HG03139 (cell line): ENCODE results near the gene FGF12.

Experiments used
- ATAC-seq: cut with Tn5 transposase; IDR thresholded peaks from one replicate; pipeline ENCODE4 v1.9.1; 2021; ENCODE audit not compliant: unreplicated experiment

Gene FGF12

GRCh38 chr3:192514081-192514753 lies 213.1 kb downstream of the FGF12 start:
- no peak for ATAC-seq

- ATAC-seq = no peak
Measured at GRCh38 chr3:192505731-192506130, 221.6 kb downstream of the FGF12 start.

GRCh38 chr3:192501401-192501800 lies 225.9 kb downstream of the FGF12 start:
- ATAC-seq = no peak

GRCh38 chr3:192496905-192497587 lies 230.3 kb downstream of the FGF12 start:
- no peak for ATAC-seq

- ATAC-seq = peak; percentile 90
Measured at GRCh38 chr3:192494174-192494573, 233.2 kb downstream of the FGF12 start.

GRCh38 chr3:192490720-192491119 lies 236.6 kb downstream of the FGF12 start:
- ATAC-seq = no peak

- ATAC-seq = no peak
Measured at GRCh38 chr3:192489579-192489978, 237.8 kb downstream of the FGF12 start.

- ATAC-seq = no peak
Measured at GRCh38 chr3:192487033-192487432, 240.3 kb downstream of the FGF12 start.

GRCh38 chr3:192482809-192483208 lies 244.5 kb downstream of the FGF12 start:
- no peak for ATAC-seq

- ATAC-seq = no peak
Measured at GRCh38 chr3:192482391-192482790, 244.9 kb downstream of the FGF12 start.

- ATAC-seq = no peak
Measured at GRCh38 chr3:192481638-192482037, 245.7 kb downstream of the FGF12 start.

GRCh38 chr3:192467230-192468140 lies 259.9 kb downstream of the FGF12 start:
- ATAC-seq = peak; percentile 94

- ATAC-seq = no peak
Measured at GRCh38 chr3:192449036-192449435, 278.3 kb downstream of the FGF12 start.

GRCh38 chr3:192445770-192446644 lies 281.3 kb downstream of the FGF12 start:
- no peak for ATAC-seq

GRCh38 chr3:192444791-192445106 lies 282.6 kb downstream of the FGF12 start:
- no peak for ATAC-seq

- ATAC-seq = peak; percentile 95
Measured at GRCh38 chr3:192444096-192444790, 283.1 kb downstream of the FGF12 start.

GRCh38 chr3:192435241-192435640 lies 292.1 kb downstream of the FGF12 start:
- ATAC-seq = no peak

- ATAC-seq = no peak
Measured at GRCh38 chr3:192434186-192434585, 293.2 kb downstream of the FGF12 start.

GRCh38 chr3:192433704-192434103 lies 293.6 kb downstream of the FGF12 start:
- ATAC-seq = no peak

- no peak for ATAC-seq
Measured at GRCh38 chr3:192422997-192423342, 304.4 kb downstream of the FGF12 start.
